ENCODE data around the gene AMZ2.

- TF ChIP-seq, protein P1, sequence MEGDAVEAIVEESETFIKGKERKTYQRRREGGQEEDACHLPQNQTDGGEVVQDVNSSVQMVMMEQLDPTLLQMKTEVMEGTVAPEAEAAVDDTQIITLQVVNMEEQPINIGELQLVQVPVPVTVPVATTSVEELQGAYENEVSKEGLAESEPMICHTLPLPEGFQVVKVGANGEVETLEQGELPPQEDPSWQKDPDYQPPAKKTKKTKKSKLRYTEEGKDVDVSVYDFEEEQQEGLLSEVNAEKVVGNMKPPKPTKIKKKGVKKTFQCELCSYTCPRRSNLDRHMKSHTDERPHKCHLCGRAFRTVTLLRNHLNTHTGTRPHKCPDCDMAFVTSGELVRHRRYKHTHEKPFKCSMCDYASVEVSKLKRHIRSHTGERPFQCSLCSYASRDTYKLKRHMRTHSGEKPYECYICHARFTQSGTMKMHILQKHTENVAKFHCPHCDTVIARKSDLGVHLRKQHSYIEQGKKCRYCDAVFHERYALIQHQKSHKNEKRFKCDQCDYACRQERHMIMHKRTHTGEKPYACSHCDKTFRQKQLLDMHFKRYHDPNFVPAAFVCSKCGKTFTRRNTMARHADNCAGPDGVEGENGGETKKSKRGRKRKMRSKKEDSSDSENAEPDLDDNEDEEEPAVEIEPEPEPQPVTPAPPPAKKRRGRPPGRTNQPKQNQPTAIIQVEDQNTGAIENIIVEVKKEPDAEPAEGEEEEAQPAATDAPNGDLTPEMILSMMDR (IDR thresholded peaks at IDR 0.05): no peak
- no peak for TF ChIP-seq POLR2A (IDR thresholded peaks at IDR 0.05; ENCODE audit: low read depth)
These were observed 40.1 kb upstream of the AMZ2 start for GRCh38 chr17:68207651-68208253.
